ENCODE results near the gene TBCC.

- TF ChIP-seq CTCF (IDR thresholded peaks at IDR 0.05), result no peak
- TF ChIP-seq POLR2A (IDR thresholded peaks at IDR 0.05), result no peak
Measured at GRCh38 chr6:42745083-42745639, 742 bp downstream of the TBCC start.

Measured in heart left ventricle (tissue), 13 donors.